Inflammatory macrophage treated with lipopolysaccharide for 1 hour (primary cell): ENCODE results near the gene IL12A.

Experiments used
- DNase-seq, 2 donors: peaks; one replicate each; pipeline ENCODE4 v3.0.0-alpha.2; 2020 to 2022

IL12A gene

DNA sequence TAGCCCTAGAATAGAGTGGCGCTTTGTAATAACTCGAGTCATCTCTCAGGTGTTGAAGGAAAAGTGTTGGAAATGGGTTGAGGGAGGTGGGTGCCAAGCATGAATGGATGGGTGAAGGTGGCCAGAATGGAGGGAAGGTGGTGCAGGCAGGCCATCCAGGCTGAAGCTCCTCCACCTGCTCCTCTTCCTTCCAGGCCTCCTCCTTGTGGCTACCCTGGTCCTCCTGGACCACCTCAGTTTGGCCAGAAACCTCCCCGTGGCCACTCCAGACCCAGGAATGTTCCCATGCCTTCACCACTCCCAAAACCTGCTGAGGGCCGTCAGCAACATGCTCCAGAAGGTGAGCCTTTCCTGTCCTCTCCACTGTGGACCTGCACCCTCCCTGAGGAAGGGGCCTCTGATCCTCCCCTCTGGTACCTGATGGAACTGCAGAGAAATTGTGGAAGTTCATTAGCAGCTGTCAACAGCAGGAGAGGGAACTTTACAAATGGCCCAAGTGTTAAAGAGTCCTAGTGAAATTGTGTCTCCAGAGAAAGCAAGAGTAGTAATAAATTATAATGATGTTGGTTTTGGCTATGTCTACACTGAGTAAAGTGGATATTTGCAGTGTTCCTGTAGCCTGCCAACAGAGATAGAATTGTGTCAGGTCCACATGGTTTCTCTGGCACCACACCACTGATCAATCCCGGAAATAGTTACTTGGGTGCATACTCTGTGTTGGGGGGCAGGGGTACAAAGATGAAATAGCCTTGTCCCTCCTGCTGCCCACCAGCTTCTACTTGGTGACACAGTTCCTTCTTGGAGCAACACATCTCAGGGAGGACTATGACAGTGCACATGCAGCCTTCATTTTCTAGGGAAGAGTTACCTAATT is 1.6 kb downstream of the IL12A start:
- no peak for DNase-seq

- DNase-seq: no peak
Measured at GRCh38 chr3:159991591-159991990, 3.0 kb downstream of the IL12A start.

- no peak for DNase-seq
Measured at GRCh38 chr3:159992589-159992988, 4.0 kb downstream of the IL12A start.

GRCh38 chr3:159994182-159994581 is 5.5 kb downstream of the IL12A start:
- DNase-seq: no peak

- no peak for DNase-seq
Measured at GRCh38 chr3:159995091-159995490, 6.5 kb downstream of the IL12A start.

DNA sequence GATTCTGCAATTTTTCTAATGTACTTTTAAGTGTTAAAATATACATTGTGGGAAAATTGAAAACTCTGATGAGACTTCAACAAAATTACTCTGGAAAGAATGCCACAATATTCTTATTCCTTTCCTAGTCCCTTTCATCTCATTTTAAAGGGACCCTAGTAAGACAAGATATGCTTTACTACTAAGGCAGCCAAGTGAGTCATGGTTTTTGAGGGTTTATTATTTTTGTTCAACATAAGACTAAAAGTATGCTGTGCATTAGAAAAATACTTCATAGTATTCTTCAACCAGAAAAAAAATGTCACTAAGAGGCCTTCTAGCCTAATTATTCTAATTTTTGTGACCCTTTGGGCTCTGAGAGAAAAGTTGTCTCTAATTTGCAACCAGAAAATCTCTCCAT is 7.4 kb downstream of the IL12A start:
- no peak for DNase-seq

- DNase-seq: no peak
Measured at GRCh38 chr3:159996959-159997358, 8.3 kb downstream of the IL12A start.

DNA sequence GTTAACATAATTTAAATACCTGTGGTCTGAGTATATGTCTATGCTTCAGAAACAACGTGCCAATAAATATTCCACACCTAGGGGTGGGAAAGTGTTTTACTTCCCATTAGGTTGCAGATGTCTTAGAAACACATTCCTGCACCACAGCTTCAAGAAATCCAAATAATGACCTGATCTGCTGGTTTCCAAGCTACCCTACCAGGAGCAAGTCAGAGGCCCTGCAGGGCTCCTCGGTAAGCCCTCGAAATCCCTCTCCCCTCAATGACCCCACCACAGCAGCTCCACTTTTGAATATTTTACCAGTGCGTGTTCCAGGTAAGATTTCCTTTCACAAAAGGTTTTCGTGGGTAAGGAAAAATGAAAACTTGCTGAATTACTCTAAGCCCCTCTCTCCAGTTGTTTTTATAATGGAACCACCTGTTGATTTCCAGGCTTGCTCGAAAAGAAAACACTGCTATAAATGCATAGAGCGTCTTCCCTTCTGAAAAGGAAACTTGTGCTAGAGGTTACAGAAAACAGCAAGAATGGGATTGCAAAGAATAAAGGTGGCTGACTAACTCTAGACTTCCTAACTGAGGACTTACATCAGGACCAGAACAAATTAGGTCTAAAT is 12.6 kb downstream of the IL12A start:
- no peak for DNase-seq

DNA sequence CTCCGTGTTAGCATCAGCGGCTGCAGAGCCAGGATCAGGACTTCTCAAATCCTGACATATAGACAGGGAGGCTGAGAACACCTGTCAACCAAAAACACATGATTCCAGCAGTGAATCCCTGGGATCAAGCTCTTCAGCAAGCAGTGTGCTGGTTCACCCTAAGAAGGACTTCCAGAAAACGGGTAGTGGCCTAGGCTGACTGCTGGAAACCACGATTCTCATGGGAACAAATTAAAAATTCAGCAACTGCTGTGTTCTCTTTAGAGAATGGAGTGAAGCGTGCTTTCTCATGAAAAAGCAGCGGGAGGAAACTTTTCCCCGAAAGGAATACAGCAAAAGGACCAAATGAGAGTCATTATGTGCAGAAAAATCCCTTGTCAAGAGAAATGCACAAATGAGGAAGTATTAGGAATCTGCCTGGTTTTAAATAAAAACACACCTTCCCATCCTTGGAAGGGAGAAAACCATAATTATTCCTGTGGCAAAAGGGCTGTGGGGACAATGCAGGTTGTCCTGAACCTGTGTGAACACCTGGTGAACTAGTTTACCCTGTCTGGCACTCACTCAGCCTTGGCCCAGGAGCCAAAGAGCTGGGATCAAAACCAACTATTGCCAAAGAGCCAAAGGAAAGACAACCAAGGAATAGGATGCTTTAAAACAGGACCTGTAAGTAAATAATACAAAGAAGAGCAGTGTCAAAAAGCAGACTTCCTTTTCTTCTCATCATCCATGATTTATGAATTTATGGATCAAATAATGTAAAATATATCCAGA is 13.4 kb downstream of the IL12A start:
- DNase-seq: no peak

GRCh38 chr3:160003520-160004128 is 15.0 kb downstream of the IL12A start:
- peak; percentile 45 to 72 for DNase-seq

DNA sequence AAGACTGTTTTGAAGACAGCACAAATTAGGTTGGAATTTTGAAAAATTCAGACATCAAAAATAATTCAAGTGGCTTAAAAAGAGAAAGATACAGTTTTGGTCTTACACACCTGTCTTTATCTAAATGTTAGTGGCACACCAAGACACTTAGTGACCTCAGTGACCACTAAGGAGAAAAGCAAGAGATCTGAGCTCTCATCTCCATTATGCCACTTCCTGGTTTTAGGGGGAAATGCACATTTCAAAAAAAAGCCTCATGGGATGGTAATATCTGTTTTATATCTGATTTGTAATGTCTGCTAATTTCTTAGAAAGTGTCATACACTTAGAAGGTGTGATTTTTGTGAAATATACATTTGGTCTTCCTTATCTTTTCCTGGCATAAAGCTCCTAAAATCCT is 16.4 kb downstream of the IL12A start:
- peak in 1 of 2 donors; percentile 20 for DNase-seq

GRCh38 chr3:160006282-160007163 is 17.9 kb downstream of the IL12A start:
- DNase-seq: peak; percentile 38 to 70

GRCh38 chr3:160008961-160009360 is 20.3 kb downstream of the IL12A start:
- no peak for DNase-seq

DNA sequence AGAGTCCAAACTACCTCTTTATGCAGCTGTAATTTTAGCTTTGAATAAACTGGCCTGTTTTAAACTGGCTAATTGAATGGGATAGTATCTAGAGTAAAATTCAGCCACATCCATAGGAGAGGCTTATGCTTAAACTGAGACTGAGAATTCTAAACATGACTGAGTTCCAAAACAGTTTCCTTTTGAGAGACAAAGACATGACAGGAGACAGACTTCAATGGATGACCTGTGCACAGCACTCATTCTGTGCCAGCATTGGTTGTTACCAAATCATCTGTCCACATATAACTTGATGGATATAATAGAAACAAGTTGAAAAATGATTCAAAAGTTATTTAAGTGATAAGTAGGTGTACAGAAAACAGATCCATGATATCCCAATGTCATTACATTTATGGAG is 20.9 kb downstream of the IL12A start:
- no peak for DNase-seq

GRCh38 chr3:160010578-160010977 is 21.9 kb downstream of the IL12A start:
- no peak for DNase-seq

DNA sequence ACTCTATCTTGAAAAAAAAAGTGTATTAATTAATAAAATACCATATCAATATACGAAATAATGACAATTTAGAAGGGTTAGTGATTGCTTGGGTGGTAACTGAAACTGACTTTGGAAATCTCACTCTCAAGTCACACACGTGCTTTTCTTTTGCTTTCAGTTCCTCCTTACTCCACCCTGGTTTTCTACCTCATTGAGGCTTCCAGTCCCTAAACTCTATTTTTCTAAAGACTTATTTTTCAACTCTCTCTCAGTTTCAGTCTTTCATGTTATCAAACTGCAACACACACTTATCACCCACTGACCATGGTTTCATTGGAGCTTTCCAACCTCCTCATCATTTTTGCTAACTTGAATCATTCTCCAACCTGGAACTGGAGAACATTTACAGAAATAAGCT is 23.5 kb downstream of the IL12A start:
- peak; percentile 51 to 56 for DNase-seq

DNA sequence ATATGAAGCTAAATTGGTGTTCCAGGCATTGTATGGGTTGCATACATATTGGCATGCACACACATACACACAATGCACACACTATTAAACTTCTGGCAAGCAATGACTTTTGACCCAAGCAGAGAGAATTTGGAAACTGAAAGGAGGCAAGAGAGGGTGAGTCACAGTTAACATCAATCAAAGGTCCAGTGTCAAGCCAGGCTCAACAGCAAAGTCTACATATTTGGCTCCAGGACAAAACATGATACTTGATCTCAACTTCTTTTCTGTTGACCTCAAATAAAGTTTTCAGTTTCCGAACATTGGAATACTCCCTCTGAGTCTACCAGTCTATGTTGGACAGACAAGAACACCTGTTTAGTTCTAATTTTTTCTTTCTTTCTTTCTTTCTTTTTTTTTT is 28.3 kb downstream of the IL12A start:
- no peak for DNase-seq

- DNase-seq: no peak
Measured at GRCh38 chr3:160018959-160019358, 30.3 kb downstream of the IL12A start.

DNA sequence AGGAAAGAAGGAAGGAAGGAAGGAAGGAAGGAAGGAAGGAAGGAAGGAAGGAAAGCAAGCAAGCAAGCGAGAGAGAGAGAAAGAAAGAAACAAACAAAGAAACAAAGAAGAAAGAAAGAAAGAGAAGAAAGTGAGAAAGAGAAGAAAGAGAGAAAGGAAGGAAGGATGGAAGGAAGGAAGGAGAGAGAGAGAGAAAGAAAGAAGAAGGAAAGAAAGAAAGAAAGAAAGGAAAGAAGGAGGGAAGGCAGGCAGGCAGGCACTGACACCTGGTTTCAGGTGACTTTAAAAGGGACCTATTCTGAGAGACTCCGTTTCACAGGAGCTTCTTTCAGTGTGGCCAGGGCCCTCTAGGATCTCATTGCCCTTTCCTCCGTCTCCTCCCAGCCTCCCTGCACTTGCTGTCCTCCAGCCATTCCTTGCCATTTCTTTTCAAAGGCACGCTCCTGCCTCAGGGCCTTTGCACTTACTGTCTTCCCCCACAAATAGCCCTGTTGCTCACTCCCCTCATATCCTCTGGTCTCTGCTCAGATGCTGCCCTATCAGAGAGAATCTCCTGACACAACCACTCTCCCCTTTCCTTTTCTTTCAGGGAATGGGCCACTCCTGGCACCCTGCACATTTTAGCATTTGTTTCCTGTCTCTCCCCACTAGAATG is 31.5 kb downstream of the IL12A start:
- DNase-seq: no peak

DNA sequence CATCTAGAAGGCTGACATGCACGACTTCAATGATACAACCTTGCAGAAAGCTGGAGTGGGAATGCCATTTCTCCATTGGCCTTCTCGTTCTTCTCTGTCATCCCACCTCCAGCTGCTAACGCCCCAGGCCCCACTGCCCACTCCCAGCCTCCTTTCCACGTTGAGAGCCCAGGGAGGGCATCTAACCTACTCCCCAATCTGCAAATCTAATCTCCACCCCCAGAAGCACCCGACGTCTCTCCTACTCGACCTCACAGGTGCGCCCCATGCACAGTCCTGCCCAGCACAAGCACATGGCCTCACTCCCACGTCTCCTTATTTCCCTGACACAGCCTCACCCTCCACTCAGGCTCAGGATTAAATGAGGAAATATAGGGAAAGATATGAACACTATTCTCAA is 33.4 kb downstream of the IL12A start:
- DNase-seq: no peak

- no peak for DNase-seq
Measured at GRCh38 chr3:160023476-160023875, 34.8 kb downstream of the IL12A start.
